H4 (cell line): ENCODE data around the gene ISCA1. TPM values are rescaled to one million over a fixed set of nuclear protein-coding genes. Genes with fewer than 3 reads are reported as not detected.
"Not testable (repeated sequence)": the region's sequence is repeated elsewhere in the genome, so short reads cannot be mapped to it uniquely, and the experiment has no call there.

ENCODE experiments used
- DNase-seq: peaks from one replicate; pipeline ENCODE4 v3.0.0-alpha.2; 2015; ENCODE audit warnings: low spot score
- total RNA-seq: library from RNA; depleted of rRNA; stranded (reverse); fragments of >200 nt; shearing (Covaris generic); gene quantifications from 2 replicates; pipeline ENCODE4 v1.2.3, GENCODE V29; 2014; rRNA removed

The ISCA1 gene
- total RNA-seq = 48.1 and 54.7 TPM in 2 replicates

GRCh38 chr9:86282077-86282978, at the start of gene ISCA1:
ISCA1 (minus strand) TSS chr9:86282538; CDS start chr9:86282458, 80 bp downstream.
- peak; percentile 85 for DNase-seq

- no peak for DNase-seq
These were observed 47.8 kb upstream of the ISCA1 start for GRCh38 chr9:86330186-86330585.

- no peak for DNase-seq
These were observed 47.3 kb upstream of the ISCA1 start for GRCh38 chr9:86329649-86330048.

GRCh38 chr9:86328156-86328555, 45.8 kb upstream of the ISCA1 start:
- no peak for DNase-seq

- no peak for DNase-seq
These were observed 44.2 kb upstream of the ISCA1 start for GRCh38 chr9:86326536-86326935.

GRCh38 chr9:86324901-86325300, 42.6 kb upstream of the ISCA1 start:
- DNase-seq = no peak

- DNase-seq = no peak
These were observed 42.0 kb upstream of the ISCA1 start for GRCh38 chr9:86324308-86324707.

GRCh38 chr9:86322973-86323644, 40.8 kb upstream of the ISCA1 start:
- DNase-seq = no peak

GRCh38 chr9:86321373-86321772, 39.0 kb upstream of the ISCA1 start:
- DNase-seq = peak; percentile 19

- no peak for DNase-seq
These were observed 35.8 kb upstream of the ISCA1 start for GRCh38 chr9:86318187-86318586.

- DNase-seq = no peak
These were observed 32.7 kb upstream of the ISCA1 start for GRCh38 chr9:86315078-86315477.

GRCh38 chr9:86312959-86313358, 30.6 kb upstream of the ISCA1 start:
- not testable (repeated sequence) for DNase-seq

- DNase-seq = no peak
These were observed 26.3 kb upstream of the ISCA1 start for GRCh38 chr9:86308687-86309086.

GRCh38 chr9:86304236-86304730, 21.9 kb upstream of the ISCA1 start:
- no peak for DNase-seq

GRCh38 chr9:86303316-86303975, 21.1 kb upstream of the ISCA1 start:
- DNase-seq = no peak

- DNase-seq = no peak
These were observed 19.3 kb upstream of the ISCA1 start for GRCh38 chr9:86301686-86302085.

GRCh38 chr9:86300701-86301100, 18.4 kb upstream of the ISCA1 start:
- DNase-seq = no peak

GRCh38 chr9:86298873-86299272, 16.5 kb upstream of the ISCA1 start:
- no peak for DNase-seq

- not testable (repeated sequence) for DNase-seq
These were observed 8.0 kb upstream of the ISCA1 start for GRCh38 chr9:86290341-86290740.

- no peak for DNase-seq
These were observed 6.3 kb upstream of the ISCA1 start for GRCh38 chr9:86288499-86289198.

- DNase-seq = peak; percentile 39
These were observed 4.7 kb upstream of the ISCA1 start for GRCh38 chr9:86287013-86287412.

GRCh38 chr9:86286278-86286677, 3.9 kb upstream of the ISCA1 start:
- DNase-seq = no peak
